Activated CD4-positive, alpha-beta T cell treated with anti-CD3 and anti-CD28 coated beads, Interleukin-2, Interleukin-6, amounts not matched to agents 100 ng/mL and 50 ng/mL, durations not matched to agents 16 hours and 8 hours (primary cell): Measurements from ENCODE around the gene PACSIN3.

ENCODE experiments used
- DNase-seq: peaks from one replicate; pipeline ENCODE4 v3.0.0-alpha.2; 2020

Gene PACSIN3

GRCh38 chr11:47175746-47176327 lies 10.4 kb downstream of the PACSIN3 start:
- DNase-seq = no peak

DNA sequence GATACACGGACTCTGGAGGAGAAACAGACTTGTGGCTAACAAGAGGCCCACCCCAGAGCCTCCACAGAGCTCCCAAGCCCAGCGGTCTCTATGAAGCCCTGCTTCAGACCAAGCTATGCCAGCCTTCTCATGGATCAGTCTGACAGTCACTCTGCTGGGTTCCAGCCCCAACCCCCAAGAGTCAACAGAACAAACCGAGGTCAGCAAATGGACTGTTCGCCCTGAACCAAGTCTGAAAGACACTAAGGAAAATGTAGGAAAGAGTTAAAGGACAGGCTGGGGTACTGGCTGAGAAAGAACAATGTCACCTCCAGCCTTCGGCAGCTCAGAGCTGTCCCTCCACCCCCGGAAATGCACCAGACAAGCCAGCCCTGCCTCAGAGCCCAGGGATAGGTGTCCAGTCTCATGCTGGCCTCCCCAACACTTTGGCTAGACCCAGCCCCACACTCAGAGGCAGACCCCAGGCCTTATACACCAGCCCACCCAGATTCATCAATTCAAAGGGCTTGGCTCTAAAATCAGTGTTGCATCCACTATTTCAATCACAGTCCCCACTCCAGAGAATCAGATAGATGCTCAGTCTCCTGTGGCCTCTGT lies 13.4 kb downstream of the PACSIN3 start:
- no peak for DNase-seq

DNA sequence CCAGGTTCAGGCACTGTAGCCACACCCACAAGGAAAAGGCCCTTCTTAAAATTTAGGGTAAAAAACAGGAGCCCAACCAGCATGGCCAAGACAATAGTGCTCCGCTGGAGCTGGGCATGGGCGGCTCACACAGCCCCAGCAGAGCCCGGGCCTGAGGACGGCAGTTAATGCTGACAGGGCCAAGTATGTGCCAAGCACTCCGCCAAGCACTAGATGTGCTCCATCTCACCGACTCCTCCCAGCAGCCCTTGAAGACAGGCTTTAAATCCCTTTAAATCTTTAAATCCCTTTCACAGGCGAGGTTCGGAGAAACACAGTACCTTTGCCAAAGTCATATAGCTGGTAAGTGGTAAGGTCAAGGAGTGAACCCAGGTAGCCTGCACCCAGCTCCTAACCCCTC lies 14.4 kb downstream of the PACSIN3 start:
- no peak for DNase-seq

- DNase-seq = no peak
Observed at GRCh38 chr11:47171061-47171838, 15.0 kb downstream of the PACSIN3 start.

DNA sequence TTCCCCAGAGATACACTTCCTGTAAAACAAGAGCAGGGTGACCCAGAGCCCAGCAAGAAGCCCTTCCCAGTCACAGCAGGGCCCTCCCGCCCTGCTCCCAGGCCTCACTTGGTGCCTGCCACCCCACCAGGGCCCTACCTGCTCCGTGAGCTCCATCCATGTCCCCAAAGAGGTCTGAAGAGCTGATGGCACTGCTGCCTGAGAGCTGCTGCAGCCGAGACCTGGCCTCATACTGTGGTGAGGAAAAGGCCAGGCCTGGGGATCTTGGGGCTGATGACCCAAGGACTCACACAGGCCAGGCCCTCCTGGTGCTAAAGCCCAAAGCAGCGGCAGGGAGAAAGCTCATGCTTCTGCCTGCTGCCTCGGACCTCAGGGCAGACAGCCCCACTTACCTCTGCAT lies 19.9 kb downstream of the PACSIN3 start:
- DNase-seq = no peak

- DNase-seq = no peak
Observed at GRCh38 chr11:47165253-47165840, 20.9 kb downstream of the PACSIN3 start.

- DNase-seq = no peak
Observed at GRCh38 chr11:47164321-47164720, 21.9 kb downstream of the PACSIN3 start.

- DNase-seq = no peak
Observed at GRCh38 chr11:47163898-47164297, 22.3 kb downstream of the PACSIN3 start.

DNA sequence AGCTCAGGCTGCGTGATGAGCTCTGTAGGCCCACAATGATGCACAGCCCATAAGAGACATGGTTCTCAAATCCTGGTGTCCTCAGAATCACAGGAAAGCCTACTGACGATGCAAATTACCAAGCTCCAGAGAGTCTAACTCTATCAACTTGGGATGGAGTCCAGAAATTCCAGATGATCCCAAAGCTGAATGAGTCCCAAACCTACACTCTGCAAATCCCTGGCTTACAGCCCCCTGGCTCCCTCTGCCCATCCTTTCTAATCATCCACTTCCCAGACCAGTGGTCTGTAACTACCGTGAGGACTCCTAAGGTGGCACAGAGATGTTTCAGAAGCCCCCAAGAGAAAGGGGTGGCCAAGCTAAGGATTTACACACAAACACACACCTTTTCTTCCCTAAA lies 23.0 kb downstream of the PACSIN3 start:
- DNase-seq = no peak

- no peak for DNase-seq
Observed at GRCh38 chr11:47162426-47162825, 23.8 kb downstream of the PACSIN3 start.

DNA sequence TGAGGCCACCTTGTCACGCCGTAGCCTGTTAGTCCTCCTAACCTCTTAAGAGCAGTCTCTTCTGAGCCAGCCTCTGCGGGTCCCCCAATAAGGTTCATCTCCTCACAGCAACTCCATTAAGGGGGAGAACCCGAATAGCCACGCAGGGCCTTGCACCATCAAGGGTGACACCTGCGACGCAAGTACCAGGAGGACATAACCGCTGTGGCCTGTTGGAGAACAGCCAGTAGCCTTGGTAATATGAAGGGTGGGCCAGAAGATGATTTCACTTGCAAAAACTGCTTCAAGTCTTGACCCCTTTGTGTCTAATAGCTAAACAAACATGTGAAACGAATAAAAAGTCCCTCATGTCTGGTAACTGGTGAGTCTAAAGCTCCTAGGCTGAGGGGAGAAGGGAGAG lies 24.3 kb downstream of the PACSIN3 start:
- DNase-seq = no peak

DNA sequence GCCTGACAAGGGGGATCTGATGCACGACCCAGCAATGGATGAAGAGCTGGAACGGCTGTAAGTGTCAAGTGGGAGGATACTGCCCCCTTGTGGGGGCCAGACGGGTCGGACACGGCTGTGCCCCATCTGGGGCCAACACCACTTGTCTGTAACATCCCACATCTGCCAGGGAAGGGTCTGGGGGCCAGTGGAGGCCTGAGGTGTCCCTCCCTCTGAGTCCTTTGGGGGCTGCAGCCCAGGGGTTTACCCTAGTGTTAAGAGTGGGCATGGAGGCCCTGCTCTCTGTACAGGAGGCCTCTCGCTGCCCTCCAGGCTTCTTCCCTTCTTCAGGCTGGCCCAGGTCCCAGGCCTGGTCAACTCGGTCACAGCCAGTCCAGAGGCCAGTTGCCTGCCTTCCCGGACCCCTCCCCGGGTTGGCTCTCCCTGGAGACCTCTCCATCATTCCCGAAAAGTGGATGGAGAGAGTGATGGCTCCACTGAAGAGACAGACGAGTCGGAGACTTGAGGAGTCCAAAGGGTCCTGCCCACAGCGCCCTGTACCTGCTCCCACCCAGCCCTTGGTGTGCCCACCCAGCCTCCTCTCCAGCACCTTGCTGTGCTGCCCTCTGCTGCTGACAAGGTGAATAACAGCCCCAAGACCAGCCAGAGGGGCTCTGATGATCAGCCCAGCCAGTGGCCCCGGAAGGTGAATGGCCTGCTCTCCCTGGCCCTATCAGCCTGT lies 24.9 kb downstream of the PACSIN3 start:
- peak; percentile 70 for DNase-seq

DNA sequence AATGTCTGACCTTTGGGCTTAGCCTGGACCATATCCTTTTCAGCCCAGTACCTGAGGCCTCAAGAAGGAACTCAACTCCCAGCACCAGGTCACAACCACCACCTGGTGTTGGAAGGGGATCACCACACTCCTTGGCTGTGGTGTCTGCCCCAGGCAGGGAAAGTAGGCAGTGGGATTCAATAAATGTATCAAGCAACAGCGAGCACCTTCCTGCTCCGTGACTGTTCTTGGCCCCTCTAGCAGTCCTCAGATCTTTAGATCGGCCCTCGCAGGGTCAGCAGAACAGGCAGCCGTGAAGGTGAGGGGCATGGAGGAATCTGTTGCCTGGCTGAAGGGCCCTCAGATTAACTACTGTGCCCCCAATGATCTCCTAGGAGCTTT lies 25.5 kb downstream of the PACSIN3 start:
- no peak for DNase-seq

DNA sequence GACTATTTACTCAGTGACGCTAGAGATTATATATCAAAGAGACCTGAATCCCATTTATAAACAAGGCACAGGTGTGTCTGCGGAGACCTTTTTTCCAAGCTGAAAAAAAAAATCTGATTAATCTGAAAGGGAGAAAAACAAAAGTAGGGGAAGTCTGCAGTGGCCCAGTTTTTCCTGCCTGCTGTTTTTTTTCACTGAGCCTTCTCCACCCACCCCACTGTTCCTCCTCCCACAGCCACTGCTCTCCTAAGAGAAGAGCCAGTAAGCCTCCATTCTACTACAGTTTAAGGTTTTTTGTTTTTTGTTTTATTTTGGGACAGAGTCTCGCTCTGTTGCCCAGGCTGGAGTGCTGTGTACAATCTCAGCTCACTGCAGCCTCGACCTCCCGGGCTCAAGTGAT lies 28.0 kb downstream of the PACSIN3 start:
- DNase-seq = no peak

DNA sequence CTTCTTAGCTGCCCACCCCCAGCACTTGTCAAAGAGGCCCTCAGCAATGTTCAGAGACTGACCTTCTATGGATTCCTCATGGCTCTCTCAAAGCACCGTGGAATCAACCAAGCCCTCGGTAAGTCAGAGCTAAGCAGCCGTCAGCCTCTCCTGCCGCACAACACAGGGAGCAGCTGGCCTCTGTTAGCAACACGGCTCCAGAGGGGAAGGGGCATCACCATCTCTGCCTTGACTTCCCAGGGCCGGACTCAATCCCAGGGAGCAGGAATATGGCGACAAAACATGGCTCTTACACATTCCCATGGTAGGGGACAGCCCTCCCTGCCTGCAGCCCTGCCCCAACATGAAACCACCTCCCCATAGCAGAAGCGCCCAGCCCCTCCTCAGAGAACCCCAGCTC lies 28.4 kb downstream of the PACSIN3 start:
- DNase-seq = no peak

DNA sequence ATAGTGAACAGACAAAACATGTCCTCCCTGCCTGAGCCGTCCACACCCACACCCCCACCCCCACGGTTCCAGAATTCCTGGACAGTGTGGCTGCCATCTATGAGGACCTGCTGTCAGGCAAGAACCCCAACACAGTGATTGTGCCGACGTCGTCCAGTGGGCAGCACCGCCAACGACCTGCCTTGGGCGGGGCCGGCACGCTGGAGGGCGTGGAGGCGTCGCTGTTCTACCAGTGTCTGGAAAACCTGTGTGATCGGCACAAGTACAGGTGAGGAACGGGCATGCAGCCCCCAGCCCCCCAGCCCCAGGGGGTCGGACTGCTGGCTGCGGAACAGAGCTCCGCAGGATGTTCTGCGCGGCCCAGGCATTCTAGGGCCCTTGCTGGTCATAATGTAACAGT lies 29.3 kb downstream of the PACSIN3 start:
- no peak for DNase-seq

DNA sequence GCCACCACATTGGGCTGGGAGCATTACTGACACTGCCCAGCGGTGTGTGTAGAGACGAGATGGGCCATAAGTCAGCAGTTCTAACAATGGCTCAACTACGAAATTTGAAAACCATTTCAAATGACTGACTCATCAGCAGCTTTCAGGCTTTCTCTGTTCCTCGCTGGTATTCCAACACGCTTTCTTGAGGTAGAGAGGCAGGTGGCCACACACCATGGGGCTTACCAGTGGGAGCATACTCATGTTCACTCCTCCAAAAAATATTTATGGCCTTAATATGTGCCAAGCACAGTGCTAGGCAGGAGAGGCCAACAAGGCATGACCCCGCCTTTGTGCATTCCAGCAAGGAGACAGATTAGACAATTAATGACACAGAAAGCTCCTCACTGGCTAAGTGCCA lies 29.9 kb downstream of the PACSIN3 start:
- DNase-seq = no peak

DNA sequence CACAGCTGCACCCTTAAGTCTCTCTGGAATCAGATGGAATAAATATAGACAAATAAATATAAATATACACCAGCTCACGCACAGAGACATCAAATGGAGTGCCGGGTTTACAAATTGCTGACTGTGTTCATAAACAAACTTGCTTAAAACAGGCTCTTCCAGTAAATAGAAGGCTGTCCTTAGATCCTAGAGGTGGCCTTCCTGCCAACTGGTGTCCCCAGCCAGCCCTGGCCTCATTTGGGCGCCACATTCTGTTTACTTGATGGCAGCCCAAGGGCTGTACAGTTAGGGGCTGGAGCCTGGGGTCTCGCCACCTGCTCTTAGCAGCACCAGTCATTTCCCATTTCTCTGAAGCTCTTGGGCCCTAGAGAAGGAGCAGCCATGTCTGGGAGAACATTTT lies 30.4 kb downstream of the PACSIN3 start:
- no peak for DNase-seq

DNA sequence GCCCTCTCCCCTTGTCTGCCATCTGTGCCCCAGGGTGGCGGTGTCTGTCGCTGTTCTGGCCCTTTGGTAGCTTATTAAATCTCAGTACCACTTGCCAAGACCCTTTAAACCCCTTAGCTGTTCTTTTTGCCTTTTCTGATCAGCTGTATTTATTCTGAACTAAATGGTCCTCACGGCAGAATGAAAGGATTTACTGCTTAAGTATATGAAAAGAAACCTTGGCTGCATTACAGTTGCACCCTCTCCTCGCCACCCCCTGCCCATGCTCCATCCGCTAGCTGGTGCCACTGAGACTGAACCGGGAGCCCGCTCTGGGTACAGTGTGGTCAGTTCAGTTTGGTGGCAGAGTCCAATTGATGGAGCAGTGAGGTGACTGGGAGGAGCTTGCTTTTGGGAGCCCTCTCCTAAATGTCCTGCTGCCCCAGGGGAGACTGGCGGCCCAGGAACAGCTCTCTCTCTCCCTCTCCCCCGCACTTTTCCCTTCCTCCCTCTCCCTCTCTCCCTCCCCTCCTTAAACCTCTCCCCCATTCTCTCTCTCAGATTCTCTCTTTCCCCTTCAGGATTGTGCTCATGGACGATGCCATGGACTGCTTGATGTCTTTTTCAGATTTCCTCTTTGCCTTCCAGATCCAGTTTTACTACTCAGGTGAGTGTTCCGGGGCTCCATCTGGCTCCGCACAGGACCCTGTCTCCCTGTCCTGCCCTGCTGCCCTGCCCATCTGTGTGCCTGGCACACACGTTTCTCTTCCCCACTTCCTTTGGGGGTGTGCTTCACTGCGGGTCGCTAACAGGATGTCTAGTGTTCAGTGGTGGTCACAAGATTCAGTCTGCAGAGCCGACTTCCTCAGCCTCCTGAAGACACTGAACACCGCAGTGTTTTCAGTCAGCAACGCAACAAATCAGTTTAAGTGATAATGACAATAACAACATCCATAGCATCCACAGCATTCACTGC lies 31.3 kb downstream of the PACSIN3 start:
- DNase-seq = peak; percentile 30

DNA sequence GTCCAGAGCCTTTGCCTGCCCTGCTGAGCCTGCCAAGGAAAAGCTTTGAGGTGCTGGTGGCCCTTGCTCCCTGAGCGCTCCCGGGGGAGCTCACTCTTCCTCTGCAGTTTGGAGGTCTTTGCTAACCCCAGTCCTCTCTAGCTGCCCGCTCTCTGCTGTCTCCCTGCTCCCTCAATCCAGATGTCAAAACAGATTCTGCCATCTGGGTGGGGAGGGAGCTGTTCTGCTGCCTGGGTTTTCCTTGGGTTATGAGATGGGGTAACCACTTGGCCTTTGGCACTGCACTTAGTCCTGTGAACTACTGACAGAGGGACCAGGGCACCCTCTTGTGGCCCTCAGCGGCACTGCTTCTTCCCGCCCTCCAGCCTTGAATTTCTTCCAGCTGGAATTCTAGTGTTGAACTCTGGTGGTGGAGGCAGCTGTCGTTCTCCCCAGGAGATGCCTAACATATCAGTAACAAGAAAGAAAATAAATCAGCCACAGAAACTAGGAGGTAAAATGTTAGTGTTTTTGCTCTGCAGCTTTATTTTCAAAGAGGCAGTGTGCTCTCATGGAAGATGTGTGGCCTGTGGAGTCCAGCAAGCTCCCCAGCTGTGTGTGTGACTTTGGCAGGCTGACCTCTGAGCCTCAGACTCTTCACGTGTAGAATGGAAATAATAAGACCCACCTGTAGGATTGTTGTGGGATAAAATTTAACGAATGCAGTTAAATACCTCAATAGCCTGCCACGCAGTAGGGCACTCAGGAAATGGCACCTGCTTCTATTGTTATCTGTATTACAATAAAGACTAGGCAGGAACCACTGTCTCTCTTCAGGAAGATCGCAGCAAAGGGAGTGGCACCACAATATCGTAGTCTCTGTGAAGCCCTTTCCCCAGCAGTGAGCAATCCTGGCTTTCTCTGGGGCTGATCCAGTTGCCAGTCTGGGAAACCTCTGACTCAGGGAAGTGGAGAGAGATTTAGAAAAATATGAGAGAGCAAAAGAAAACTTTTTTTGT lies 33.0 kb downstream of the PACSIN3 start:
- peak; percentile 66 for DNase-seq
